Endometrium (tissue), 2 donors: ENCODE data around the gene ASTL.

Source experiments
- FAIRE-seq: peaks from 2 replicates; lab custom pipeline; 2012; peaks lifted over from hg19 to GRCh38; lab: Jason Lieb, UNC
- donor health status: control.
- donor health status: control.

The ASTL gene

GRCh38 chr2:96112501-96113366, 25.6 kb downstream of the ASTL start:
- FAIRE-seq: no peak

- FAIRE-seq: no peak
Measured at GRCh38 chr2:96111823-96112500, 26.3 kb downstream of the ASTL start.

- no peak for FAIRE-seq
Measured at GRCh38 chr2:96111257-96111640, 27.1 kb downstream of the ASTL start.

- no peak for FAIRE-seq
Measured at GRCh38 chr2:96110621-96111256, 27.6 kb downstream of the ASTL start.

- no peak for FAIRE-seq
Measured at GRCh38 chr2:96109931-96110511, 28.3 kb downstream of the ASTL start.

GRCh38 chr2:96109361-96109680, 29.0 kb downstream of the ASTL start:
- FAIRE-seq: no peak

GRCh38 chr2:96108541-96109360, 29.6 kb downstream of the ASTL start:
- no peak for FAIRE-seq

- no peak for FAIRE-seq
Measured at GRCh38 chr2:96108151-96108540, 30.2 kb downstream of the ASTL start.

GRCh38 chr2:96107708-96108065, 30.6 kb downstream of the ASTL start:
- FAIRE-seq: no peak

- FAIRE-seq: no peak
Measured at GRCh38 chr2:96106991-96107707, 31.2 kb downstream of the ASTL start.

- FAIRE-seq: no peak
Measured at GRCh38 chr2:96105994-96106715, 32.1 kb downstream of the ASTL start.

- no peak for FAIRE-seq
Measured at GRCh38 chr2:96105152-96105915, 33.0 kb downstream of the ASTL start.

- FAIRE-seq: no peak
Measured at GRCh38 chr2:96104487-96104861, 33.8 kb downstream of the ASTL start.

- FAIRE-seq: no peak
Measured at GRCh38 chr2:96103761-96104486, 34.4 kb downstream of the ASTL start.

- FAIRE-seq: no peak
Measured at GRCh38 chr2:96103187-96103601, 35.1 kb downstream of the ASTL start.

- FAIRE-seq: no peak
Measured at GRCh38 chr2:96102596-96103186, 35.6 kb downstream of the ASTL start.

- FAIRE-seq: no peak
Measured at GRCh38 chr2:96100893-96101304, 37.4 kb downstream of the ASTL start.

- no peak for FAIRE-seq
Measured at GRCh38 chr2:96099861-96100798, 38.2 kb downstream of the ASTL start.
